ENCODE measurements around the gene VPS39.

DNA sequence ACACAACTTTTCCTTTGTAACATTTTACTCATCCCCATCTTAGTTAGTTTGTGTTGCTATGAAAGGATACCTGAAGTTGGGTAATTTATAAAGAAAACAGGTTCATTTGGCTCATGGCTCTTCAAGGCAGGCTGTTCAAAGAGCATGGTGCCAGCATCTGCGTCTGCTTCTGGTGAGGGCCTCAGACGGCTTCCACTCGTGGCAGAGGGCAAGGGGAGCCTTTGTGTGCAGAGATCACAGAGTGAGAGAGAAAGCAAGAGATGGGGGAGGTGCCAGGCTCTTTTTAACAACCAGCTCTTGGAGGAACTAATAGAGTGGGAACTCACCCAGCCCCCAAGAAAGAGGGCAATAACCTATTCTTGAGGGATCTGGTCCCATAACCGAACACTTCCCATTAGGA is 74.7 kb downstream of the VPS39 start:
- TF ChIP-seq POLR2A (IDR thresholded peaks at IDR 0.05) (no peak), CTCF (IDR thresholded peaks at IDR 0.05) (no peak)

Data from testis (tissue), 2 donors.